D721Med (cell line): Measurements from ENCODE around the gene SUN5.

Source experiments
- DNase-seq: peaks from one replicate; pipeline ENCODE4 v3.0.0; 2011; ENCODE audit warnings: low spot score; ENCODE audit not compliant: insufficient read length
- FAIRE-seq: peaks from 2 replicates; lab custom pipeline; 2011; peaks lifted over from hg19 to GRCh38; lab: Jason Lieb, UNC
- CTCF ChIP-seq: IDR thresholded peaks from 2 replicates; pipeline ENCODE4 v1.5.1; 2012; ENCODE audit warnings: mild to moderate bottlenecking, control low read depth; ENCODE audit not compliant: insufficient read depth; ENCODE audit errors: missing control alignments

The SUN5 gene

GRCh38 chr20:32997431-32997830, 6.8 kb downstream of the SUN5 start:
- no peak for TF ChIP-seq CTCF
- FAIRE-seq: no peak
- DNase-seq: no peak

- no peak for TF ChIP-seq CTCF
- no peak for DNase-seq
- no peak for FAIRE-seq
Measured at GRCh38 chr20:32995802-32996201, 8.4 kb downstream of the SUN5 start.

- TF ChIP-seq CTCF: no peak
- no peak for DNase-seq
- no peak for FAIRE-seq
Measured at GRCh38 chr20:32993496-32994050, 10.7 kb downstream of the SUN5 start.

GRCh38 chr20:32991792-32992641, 12.2 kb downstream of the SUN5 start:
- TF ChIP-seq CTCF: no peak
- FAIRE-seq (no peak), DNase-seq (no peak)

GRCh38 chr20:32991383-32991782, 12.8 kb downstream of the SUN5 start:
- FAIRE-seq (no peak), DNase-seq (no peak)
- TF ChIP-seq CTCF: no peak

GRCh38 chr20:32990426-32990825, 13.8 kb downstream of the SUN5 start:
- FAIRE-seq (no peak), DNase-seq (no peak)
- no peak for TF ChIP-seq CTCF
